Osteocyte (in vitro differentiated cells): ENCODE data around the gene PML. TPM values are rescaled to one million over a fixed set of nuclear protein-coding genes. Genes with fewer than 3 reads are reported as not detected.
"Not testable (repeated sequence)": the region's sequence is repeated elsewhere in the genome, so short reads cannot be mapped to it uniquely, and the experiment has no call there.

ENCODE experiments used
- DNase-seq: peaks from one replicate; pipeline ENCODE4 v3.0.0; 2021; ENCODE audit warnings: mixed read lengths; ENCODE audit not compliant: unreplicated experiment; ENCODE audit errors: extremely low spot score
- H3K27ac Mint-ChIP-seq: one replicate; pipeline ENCODE4 v1.8.0; 2021; ENCODE audit warnings: mild to moderate bottlenecking, mixed read lengths; ENCODE audit not compliant: unreplicated experiment
- H3K27me3 Mint-ChIP-seq: one replicate; pipeline ENCODE4 v1.8.0; 2021; ENCODE audit warnings: mixed read lengths; ENCODE audit not compliant: unreplicated experiment
- H3K36me3 Mint-ChIP-seq: one replicate; pipeline ENCODE4 v1.8.0; 2021; ENCODE audit warnings: mixed read lengths; ENCODE audit not compliant: unreplicated experiment
- H3K4me1 Mint-ChIP-seq: one replicate; pipeline ENCODE4 v1.8.0; 2021; ENCODE audit warnings: mixed read lengths; ENCODE audit not compliant: unreplicated experiment
- H3K4me3 Mint-ChIP-seq: one replicate; pipeline ENCODE4 v1.8.0; 2021; ENCODE audit warnings: mild to moderate bottlenecking, moderate library complexity, mixed read lengths; ENCODE audit not compliant: unreplicated experiment
- H3K9me3 Mint-ChIP-seq: one replicate; pipeline ENCODE4 v1.8.0; 2021; ENCODE audit warnings: mixed read lengths; ENCODE audit not compliant: unreplicated experiment
- CTCF ChIP-seq: fragments of 200-600 bp; sonication (generic); IDR thresholded peaks from 2 replicates; pipeline ENCODE4 v1.5.0; 2021; ENCODE audit warnings: antibody characterized with exemption, mild to moderate bottlenecking, moderate library complexity
- total RNA-seq: library from RNA; stranded (reverse); gene quantifications from 2 replicates; pipeline ENCODE4 v1.2.1, GENCODE V29; 2021

Gene PML
- total RNA-seq, 1 donor from 2014 or later = 63.1 TPM

DNA sequence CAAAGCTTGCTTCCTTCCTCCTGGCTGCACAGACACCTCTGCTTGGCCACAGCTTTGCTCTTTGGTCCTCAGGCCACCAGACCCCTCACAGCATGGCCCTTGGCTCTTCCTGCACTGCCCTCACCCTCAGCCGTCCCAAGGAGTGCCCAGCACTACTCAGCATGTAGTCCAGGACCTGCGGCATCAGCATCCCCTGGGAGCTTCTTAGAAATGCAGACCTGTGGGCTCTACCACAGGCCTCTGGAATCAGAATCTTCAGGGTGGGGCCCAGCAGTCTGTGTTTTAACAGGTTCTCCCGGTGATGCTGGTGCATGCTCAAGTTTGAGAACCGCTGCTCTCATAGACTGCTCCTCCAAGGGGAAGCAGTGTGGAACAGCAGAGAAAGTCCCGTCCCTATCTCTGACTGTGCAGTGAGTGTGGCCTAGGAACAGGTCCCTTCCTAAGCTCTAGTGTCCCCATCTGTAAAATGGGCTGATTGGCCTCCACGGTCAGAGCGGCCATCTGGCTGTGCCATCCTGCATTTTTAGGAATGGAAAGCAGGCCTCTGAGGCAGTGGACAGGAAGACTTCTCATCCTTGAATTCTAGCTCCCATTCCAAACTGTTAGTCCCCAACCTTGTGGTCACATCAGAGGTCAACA lies 51.2 kb downstream of the PML start:
- no peaks in the 10 kb centered on the region for H3K36me3 Mint-ChIP-seq
- no peak overlapping the region for H3K27ac Mint-ChIP-seq
- H3K27me3 Mint-ChIP-seq = no peaks in the 10 kb centered on the region

DNA sequence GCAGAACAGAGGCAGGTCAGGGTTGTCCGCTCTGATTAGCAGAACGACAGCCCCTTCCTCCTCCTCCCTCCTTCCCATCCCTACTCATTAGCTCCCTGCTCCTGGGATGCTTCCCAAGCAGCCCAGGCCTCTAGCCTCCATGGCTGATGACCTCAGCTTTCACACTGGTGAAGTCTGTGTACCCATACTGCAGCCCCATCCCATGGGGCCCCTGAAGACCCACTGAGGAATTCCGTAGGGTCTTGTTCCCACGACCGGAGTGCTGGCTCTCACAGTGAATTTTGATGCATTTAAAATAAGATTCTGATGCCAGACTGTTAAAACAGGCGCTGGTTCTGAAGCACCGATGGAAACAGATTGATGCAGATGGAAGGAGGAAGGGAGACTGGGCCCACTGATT lies 51.8 kb downstream of the PML start:
- Mint-ChIP-seq H3K9me3 (no peaks in the 10 kb centered on the region), H3K36me3 (no peaks in the 10 kb centered on the region), H3K27ac (no peak overlapping the region), H3K4me1 (peaks cover 42% of the 10 kb centered on the region), H3K4me3 (no peak overlapping the region), H3K27me3 (no peaks in the 10 kb centered on the region)
- DNase-seq = no peak
- no peak for TF ChIP-seq CTCF

More for the DNA sequence above, 51.2 kb downstream of the PML start:
- Mint-ChIP-seq H3K4me3 (no peak overlapping the region), H3K9me3 (no peaks in the 10 kb centered on the region), H3K4me1 (peaks cover 43% of the 10 kb centered on the region)
- DNase-seq = no peak
- TF ChIP-seq CTCF = no peak

DNA sequence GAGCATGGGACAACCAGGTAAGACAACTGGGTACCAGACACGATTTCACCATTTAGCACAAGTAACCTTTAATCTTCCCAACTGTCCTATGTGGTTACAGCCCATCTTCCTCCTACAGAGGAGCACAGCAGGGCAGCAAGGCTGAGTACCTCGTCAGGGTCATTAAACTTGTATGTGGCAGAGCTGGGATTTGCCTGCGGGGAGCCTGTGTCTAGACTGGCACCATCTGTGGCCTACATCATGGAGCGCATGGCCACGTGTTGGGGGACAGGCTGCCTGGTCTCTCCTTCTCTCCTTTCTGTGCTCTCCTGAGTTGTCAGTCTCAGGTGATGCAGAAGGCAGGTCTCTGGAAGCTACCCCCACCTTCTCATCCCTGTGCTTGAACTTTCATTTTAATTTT lies 55.6 kb downstream of the PML start:
- Mint-ChIP-seq H3K4me1 (peaks cover 54% of the 10 kb centered on the region), H3K9me3 (no peaks in the 10 kb centered on the region), H3K36me3 (no peaks in the 10 kb centered on the region), H3K27me3 (no peaks in the 10 kb centered on the region), H3K4me3 (no peak overlapping the region), H3K27ac (peak overlapping the region; percentile 93)
- DNase-seq = no peak
- no peak for TF ChIP-seq CTCF

DNA sequence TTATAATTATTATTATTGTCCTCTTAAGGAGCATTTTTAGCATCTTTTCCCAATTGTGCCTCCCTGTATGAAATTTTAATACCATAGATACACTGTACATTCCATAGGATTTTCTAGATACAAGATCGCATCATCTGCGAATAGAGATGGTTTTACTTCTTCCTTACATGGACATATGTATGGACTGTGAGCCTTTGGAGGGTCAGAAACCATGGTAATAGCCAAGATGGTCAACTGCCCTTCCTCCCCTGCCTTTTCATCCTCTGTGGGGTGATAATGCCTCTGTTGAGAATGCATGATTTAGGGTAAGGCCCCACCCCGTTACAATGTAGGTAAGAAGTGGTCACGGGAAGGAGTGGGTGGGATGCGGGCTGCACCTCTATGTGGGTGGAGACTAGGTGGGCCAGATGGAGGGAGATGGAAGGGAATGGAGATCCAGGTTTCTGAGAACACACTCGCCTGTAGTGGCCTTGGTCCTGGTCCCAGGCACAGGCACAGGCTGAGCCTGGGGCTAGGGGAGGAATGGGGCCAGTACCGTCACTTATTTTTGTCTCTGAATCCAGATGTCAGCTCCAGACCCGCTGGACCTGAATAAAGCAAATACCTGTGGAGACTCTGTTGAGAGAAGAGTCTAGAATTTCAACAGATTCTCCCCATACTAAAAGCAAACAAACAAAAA lies 56.2 kb downstream of the PML start:
- peaks cover 51% of the 10 kb centered on the region for H3K4me1 Mint-ChIP-seq
- no peak overlapping the region for H3K4me3 Mint-ChIP-seq
- H3K27me3 Mint-ChIP-seq = no peaks in the 10 kb centered on the region
- TF ChIP-seq CTCF = no peak
- peak overlapping the region; percentile 93 for H3K27ac Mint-ChIP-seq
- no peak for DNase-seq
- H3K9me3 Mint-ChIP-seq = no peaks in the 10 kb centered on the region
- no peaks in the 10 kb centered on the region for H3K36me3 Mint-ChIP-seq

DNA sequence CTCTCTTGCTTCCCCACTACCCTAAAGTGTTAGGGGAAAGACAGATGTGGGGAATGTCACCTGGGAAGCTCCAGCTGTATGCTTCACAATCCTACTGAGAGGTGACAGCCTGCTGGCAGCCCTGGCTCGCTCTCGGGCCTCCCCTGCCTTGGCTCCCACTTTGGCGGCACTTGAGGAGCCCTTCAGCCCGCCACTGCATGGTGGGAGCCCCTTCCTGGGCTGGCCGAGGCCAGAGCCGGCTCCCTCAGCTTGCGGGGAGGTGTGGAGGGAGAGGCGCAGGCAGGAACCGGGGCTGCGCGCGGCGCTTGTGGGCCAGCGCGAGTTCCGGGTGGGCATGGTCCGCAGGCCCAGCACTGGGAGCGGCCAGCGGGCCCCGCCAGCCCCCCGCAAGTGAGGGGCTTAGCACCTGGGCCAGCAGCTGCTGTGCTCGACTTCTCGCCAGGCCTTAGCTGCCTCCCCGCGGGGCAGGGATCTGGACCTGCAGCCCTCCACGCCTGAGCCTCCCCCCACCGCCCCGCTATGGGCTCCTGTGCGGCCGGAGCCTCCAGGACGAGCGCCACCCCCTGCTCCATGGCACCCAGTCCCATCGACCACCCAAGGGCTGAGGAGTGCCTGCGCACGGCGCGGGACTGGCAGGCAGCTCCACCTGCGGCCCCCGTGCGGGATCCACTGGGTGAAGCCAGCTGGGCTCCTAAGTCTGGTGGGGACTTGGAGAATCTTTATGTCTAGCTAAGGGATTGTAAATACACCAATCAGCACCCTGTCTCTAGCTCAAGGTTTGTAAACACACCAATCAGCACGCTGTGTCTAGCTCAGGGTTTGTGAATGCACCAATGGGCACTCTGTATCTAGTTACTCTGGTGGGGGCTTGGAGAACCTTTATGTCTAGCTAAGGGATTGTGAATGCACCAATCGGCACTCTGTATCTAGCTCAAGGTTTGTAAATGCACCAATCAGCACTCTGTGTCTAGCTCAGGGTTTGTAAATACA lies 58.0 kb downstream of the PML start:
- not testable (repeated sequence) for H3K36me3 Mint-ChIP-seq, DNase-seq, H3K9me3 Mint-ChIP-seq, H3K4me3 Mint-ChIP-seq, H3K27me3 Mint-ChIP-seq
- peaks cover 51% of the 10 kb centered on the region for H3K4me1 Mint-ChIP-seq
- H3K27ac Mint-ChIP-seq = peak overlapping the region; percentile 85
